ENCODE data around the gene PTH2.

The PTH2 gene

DNA sequence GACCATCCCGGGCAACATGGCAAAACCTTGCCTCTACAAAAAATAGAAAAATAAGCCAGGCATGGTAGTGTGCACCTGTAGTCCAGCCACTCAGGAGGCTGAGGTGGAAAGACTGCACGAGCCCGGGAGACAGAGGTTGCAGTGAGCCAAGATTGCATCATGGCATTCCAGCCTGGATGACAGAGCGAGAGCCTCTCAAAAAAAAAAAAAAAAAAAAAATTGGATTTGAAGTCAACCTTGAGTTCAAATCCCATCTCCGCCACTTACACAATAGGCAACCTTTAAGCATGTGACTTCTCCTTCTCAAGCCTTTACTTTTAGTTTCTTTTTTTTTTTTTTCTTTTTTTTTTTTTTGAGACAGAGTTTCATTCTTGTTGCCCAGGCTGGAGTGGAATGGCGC is 23.2 kb downstream of the PTH2 start:
- TF ChIP-seq, protein P1, sequence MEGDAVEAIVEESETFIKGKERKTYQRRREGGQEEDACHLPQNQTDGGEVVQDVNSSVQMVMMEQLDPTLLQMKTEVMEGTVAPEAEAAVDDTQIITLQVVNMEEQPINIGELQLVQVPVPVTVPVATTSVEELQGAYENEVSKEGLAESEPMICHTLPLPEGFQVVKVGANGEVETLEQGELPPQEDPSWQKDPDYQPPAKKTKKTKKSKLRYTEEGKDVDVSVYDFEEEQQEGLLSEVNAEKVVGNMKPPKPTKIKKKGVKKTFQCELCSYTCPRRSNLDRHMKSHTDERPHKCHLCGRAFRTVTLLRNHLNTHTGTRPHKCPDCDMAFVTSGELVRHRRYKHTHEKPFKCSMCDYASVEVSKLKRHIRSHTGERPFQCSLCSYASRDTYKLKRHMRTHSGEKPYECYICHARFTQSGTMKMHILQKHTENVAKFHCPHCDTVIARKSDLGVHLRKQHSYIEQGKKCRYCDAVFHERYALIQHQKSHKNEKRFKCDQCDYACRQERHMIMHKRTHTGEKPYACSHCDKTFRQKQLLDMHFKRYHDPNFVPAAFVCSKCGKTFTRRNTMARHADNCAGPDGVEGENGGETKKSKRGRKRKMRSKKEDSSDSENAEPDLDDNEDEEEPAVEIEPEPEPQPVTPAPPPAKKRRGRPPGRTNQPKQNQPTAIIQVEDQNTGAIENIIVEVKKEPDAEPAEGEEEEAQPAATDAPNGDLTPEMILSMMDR (IDR thresholded peaks at IDR 0.05; ENCODE audit: borderline replicate concordance, insufficient read depth, low read depth, low read length) = no peak
- no peak overlapping the region for H3K4me3 ChIP-seq (ENCODE audit: low read depth, low read length)

DNA sequence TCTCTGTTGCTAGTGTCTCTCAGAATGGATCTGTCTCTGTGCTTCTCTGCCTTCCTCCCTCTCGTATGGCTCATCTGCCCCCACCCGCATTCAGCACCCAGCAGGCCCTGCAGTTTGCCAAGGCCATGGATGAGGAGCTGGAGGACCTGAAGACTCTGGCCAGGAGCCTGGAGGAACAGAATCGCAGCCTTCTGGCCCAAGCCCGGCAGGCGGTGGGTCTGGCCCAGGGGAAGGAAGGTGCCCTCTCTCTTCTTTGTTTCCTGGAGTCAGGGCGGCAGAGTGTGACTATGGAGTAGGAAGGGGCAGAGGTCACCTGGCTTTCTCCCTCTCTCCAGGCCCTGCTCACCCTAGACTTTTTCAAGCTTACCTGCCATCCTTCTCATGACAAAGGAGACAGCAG is 24.3 kb downstream of the PTH2 start:
- no peak overlapping the region for H3K4me3 ChIP-seq (ENCODE audit: low read depth, low read length)
- TF ChIP-seq, protein P1 (IDR thresholded peaks at IDR 0.05; ENCODE audit: borderline replicate concordance, insufficient read depth, low read depth, low read length) = no peak

DNA sequence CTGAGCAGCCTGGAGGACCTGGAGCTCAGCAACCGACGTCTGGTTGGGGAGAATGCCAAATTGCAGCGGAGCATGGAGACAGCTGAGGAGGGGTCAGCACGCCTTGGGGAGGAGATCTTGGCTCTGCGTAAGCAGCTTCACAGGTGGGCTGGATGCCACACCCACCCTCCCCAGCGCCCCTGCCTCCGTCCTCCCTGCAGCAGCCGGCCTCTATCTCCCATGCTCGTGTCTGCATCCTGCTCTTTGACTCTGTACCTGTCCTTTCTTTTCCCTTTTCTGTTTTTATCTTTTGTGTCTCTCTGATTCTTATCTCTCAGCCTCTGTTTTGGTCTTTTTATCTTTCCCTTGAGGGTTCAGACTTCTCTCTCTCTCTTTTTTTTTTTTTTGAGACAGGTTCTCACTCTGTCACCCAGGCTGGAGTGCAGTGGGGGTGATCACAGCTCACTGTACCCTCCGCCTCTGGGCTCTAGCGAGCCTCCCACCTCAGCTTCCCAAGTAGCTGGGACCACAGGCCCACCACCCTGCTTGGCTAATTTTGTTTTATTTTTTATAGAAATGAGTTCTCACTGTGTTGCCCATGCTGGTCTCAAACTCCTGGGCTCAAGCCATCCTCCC is 25.1 kb downstream of the PTH2 start:
- H3K4me3 ChIP-seq (ENCODE audit: low read depth, low read length) = no peak overlapping the region

DNA sequence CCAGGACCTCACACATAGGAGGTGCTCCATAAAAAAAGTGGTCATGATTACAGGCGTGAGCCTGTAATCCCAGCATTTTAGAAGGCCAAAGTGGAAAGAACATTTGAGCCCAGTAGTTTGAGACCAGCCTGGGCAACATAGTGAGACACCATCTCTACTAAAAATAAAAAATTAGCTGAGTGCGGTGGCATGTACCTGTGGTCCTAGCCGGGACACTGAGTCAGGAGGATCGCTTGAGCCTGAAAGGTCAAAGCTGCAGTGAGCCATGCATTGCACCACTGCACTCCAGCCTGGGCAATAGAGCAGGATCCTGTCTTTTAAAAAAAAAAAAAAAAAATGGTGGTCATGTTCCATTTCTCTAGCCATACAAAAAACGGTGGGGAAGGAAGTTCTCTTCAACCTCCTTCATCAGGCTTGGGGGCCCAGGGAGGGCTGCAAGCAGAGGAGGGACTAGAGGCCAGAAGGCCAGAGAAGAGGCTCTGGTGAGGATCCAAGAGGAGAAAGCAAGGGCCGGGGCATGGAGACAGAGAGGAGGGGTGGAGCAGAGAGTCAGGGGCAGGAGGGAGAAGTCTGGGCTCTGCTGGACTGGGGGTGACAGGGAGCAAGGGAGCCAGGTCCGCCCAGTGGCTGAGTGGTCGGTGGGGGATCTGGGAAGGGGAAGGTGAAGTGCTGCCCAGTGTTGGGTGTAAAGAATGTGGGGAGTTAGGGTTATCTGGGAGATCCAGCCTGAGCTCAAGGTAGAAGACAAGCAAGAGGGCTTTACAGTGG is 26.3 kb downstream of the PTH2 start:
- no peak overlapping the region for H3K4me3 ChIP-seq (ENCODE audit: low read depth, low read length)
- TF ChIP-seq, protein P1 (IDR thresholded peaks at IDR 0.05; ENCODE audit: borderline replicate concordance, insufficient read depth, low read depth, low read length) = no peak

More for the DNA sequence above, 25.1 kb downstream of the PTH2 start:
- TF ChIP-seq, protein P1 (IDR thresholded peaks at IDR 0.05; ENCODE audit: borderline replicate concordance, insufficient read depth, low read depth, low read length) = no peak

DNA sequence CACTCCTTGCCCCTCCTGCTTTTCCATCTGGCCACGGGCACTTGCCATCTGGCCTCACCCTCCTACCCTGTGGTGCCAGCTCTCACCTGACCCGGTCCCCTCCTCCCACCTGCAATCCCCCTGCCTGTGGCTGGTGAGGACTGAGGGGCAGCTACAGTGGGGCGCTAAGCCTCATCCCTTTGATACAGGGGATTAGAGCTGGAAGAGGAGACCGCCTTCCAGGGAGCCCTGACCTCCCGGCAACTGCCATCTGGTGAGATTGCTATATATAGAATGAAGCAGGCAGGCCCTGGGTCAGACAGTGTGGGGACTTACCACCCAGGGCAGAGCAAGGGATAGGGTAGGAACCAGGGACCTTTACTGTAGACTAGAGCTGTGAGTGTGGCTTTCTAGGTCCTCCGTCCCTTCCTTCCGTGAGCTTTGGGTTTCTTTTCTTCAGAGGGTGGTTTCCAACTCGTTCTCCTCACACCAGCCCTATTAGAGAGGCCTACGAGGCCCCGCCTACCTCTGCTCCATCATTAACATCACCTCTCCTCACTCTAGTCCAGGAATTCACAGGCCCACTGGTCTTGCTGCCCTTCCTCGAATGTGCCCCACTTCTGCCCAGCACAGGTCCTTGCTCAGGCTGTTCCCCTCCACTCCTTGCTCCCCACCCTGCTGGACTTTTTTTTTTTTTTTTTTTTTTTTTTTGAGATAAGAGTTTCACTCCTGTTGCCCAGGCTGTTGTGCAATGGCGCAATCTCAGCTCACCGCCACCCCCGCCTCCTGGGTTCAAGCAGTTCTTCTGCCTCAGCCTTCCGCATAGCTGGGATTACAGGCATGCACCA is 27.4 kb downstream of the PTH2 start:
- TF ChIP-seq, protein P1 (IDR thresholded peaks at IDR 0.05; ENCODE audit: borderline replicate concordance, insufficient read depth, low read depth, low read length) = no peak
- no peak overlapping the region for H3K4me3 ChIP-seq (ENCODE audit: low read depth, low read length)

DNA sequence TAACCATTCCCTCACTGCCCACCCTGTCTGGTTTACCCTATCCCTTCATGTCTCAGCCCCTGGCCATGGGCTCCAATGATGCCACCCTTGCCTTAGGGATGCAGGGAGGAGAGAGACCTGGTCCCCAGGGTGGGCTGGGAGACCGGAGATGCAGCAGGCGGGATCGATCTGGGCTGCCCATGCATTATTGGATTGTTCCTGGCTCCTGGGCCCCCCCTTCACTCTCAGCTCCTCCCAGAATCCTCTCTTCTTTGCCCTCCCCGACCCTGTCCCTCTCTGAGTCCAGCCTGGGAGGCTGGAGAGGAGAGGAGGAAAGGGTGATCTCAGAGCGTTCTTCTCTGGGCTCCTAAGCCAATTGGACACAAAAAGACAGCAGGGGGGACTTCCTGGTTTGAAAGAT is 29.4 kb downstream of the PTH2 start:
- TF ChIP-seq, protein P1 (IDR thresholded peaks at IDR 0.05; ENCODE audit: borderline replicate concordance, insufficient read depth, low read depth, low read length) = no peak
- no peak overlapping the region for H3K4me3 ChIP-seq (ENCODE audit: low read depth, low read length)

All from GM12875 (cell line).